Tibial nerve (tissue), 4 donors: ENCODE measurements around the gene SMC1B. TPM values are rescaled to one million over a fixed set of nuclear protein-coding genes. Genes with fewer than 3 reads are reported as not detected.

ENCODE experiments used
- DNase-seq, 2 donors: peaks; one replicate each; pipeline ENCODE4 v3.0.0-alpha.2; 2019; ENCODE audit warnings: low spot score in 2 of 2
- H3K27ac ChIP-seq, 4 donors: fragments of 200-600 bp; sonication (generic) in 3 of 4; one replicate each; pipeline ENCODE4 v1.5.1; 2017 to 2019; ENCODE audit warnings: mild to moderate bottlenecking in 1 of 4
- H3K27me3 ChIP-seq, 2 donors: fragments of 200-600 bp; sonication (generic) in 1 of 2; one replicate each; pipeline versions ENCODE4 v1.5.1 to v1.6.0; 2017 to 2019
- H3K36me3 ChIP-seq, 3 donors: fragments of 200-600 bp; sonication (generic); one replicate each; pipeline ENCODE4 v1.5.1; 2018 to 2019
- H3K4me1 ChIP-seq, 4 donors: fragments of 200-600 bp; sonication (generic) in 3 of 4; one replicate each; pipeline ENCODE4 v1.5.1; 2017 to 2019
- H3K4me3 ChIP-seq, 4 donors: fragments of 200-600 bp; sonication (generic) in 3 of 4; one replicate each; pipeline ENCODE4 v1.5.1; 2017 to 2019; ENCODE audit warnings: mild to moderate bottlenecking in 1 of 4, moderate library complexity in 1 of 4
- H3K9me3 ChIP-seq, 4 donors: fragments of 200-600 bp; sonication (generic) in 3 of 4; one replicate each; pipeline ENCODE4 v1.5.1; 2017 to 2019
- EP300 ChIP-seq, 2 donors: sonication (generic); formaldehyde crosslinking; IDR thresholded peaks; one replicate each; pipeline ENCODE4 v1.6.1; 2017; ENCODE audit warnings: antibody characterized with exemption in 2 of 2, mild to moderate bottlenecking in 1 of 2
- POLR2A ChIP-seq, 2 donors: fragments of 450-650 bp; IDR thresholded peaks; one replicate each; pipeline ENCODE4 v1.6.1; 2017; ENCODE audit warnings: antibody characterized with exemption in 2 of 2, mild to moderate bottlenecking in 2 of 2, moderate library complexity in 2 of 2
- WGBS, 2 donors: methylation state at CpG; one replicate each; pipeline ENCODE4 v1.1.5; 2018; 5-methylcytosine and 5-hydroxymethylcytosine counted together
- total RNA-seq, 4 donors: library from RNA; depleted of rRNA; stranded (reverse); fragments of >200 nt; gene quantifications; one replicate each; pipeline ENCODE4 v1.1.0, GENCODE V29; 2016
- TF ChIP-seq, protein P1 (sequence below), 5 experiments: fragments of 200-600 bp in 3 of 5; fragments of 450-650 bp in 2 of 5; sonication (generic) in 3 of 5; IDR thresholded peaks; one replicate each; pipeline ENCODE4 v1.5.1; 2016 to 2019; ENCODE audit warnings: antibody characterized with exemption in 5 of 5, mild to moderate bottlenecking in 3 of 5, moderate library complexity in 2 of 5

Gene SMC1B
- total RNA-seq, 4 donors from 2014 or later = not detected

DNA sequence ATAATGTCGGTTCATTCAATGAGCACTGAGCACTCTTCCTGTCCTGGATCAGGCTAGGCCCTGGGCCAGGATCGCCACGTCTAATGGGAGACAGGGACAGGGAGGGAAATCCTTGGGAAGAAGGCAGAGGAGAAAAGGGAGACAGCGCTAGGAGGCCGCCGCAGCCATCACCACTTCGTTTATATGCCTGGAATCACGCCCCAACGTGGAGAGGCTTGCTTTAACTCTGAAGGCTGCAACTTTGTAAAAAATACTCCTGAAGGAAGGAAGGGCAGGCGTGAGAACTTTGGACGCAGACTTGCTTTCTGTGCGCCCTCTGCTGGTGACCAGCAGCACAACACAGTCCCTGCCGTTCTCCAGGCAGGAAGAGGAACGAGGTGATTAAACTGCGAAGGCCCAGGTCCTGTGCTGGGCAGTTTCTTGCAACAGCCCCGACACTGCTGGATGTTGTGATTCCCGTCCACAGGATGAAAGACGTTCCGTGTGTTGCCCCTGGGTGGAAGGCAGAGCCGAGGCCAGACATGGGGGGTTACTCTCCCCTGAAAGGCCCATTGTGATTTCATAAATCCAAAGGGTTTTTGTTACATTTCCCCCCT, 22.2 kb upstream of the SMC1B start:
- Histone ChIP-seq H3K9me3 (no peaks in the 10 kb centered on the region), H3K4me1 (peaks cover 0 to 12% (median 2%) of the 10 kb centered on the region in 4 donors), H3K27ac (peak overlapping the region in 3 of 4 donors; percentile 13 to 68 (median 36)), H3K36me3 (no peaks in the 10 kb centered on the region), H3K4me3 (peak overlapping the region in 1 of 4 donors; percentile 11), H3K27me3 (no peaks in the 10 kb centered on the region)
- TF ChIP-seq POLR2A (IDR thresholded peaks at IDR 0.05) (no peak), EP300 (IDR thresholded peaks at IDR 0.05) (peak in 1 of 2 donors; percentile 70)
- TF ChIP-seq, protein P1, sequence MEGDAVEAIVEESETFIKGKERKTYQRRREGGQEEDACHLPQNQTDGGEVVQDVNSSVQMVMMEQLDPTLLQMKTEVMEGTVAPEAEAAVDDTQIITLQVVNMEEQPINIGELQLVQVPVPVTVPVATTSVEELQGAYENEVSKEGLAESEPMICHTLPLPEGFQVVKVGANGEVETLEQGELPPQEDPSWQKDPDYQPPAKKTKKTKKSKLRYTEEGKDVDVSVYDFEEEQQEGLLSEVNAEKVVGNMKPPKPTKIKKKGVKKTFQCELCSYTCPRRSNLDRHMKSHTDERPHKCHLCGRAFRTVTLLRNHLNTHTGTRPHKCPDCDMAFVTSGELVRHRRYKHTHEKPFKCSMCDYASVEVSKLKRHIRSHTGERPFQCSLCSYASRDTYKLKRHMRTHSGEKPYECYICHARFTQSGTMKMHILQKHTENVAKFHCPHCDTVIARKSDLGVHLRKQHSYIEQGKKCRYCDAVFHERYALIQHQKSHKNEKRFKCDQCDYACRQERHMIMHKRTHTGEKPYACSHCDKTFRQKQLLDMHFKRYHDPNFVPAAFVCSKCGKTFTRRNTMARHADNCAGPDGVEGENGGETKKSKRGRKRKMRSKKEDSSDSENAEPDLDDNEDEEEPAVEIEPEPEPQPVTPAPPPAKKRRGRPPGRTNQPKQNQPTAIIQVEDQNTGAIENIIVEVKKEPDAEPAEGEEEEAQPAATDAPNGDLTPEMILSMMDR (IDR thresholded peaks at IDR 0.05) = peak; percentile 90 to 98 (median 97)
- WGBS, 2 donors = 5 to 6% methylated on average over 19 to 20 of the region's 20 CpGs
- peak; percentile 84 to 92 for DNase-seq

DNA sequence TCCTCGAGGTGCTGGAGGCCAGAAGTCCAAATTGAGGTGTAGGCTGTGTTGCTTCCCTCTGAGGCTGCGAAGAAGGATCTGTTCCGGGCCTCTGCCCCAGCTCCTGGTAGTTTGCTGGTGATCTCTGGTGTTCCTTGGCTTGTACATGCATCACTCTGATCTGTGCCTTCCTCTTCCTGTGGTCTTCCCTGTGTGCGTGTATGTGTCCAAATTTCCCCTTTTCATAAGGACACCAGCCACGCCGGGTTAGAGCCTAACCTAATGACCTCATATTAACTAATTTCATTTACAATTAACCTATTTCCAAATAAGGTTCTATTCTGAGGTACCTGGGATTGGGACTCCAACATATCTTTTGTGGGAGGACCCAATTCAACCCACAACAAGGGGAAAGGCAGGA, 21.6 kb upstream of the SMC1B start:
- Histone ChIP-seq H3K4me3 (no peak overlapping the region), H3K27ac (peak overlapping the region in 3 of 4 donors; percentile 13 to 68 (median 36)), H3K4me1 (peaks cover 0 to 12% (median 2%) of the 10 kb centered on the region in 4 donors), H3K36me3 (no peaks in the 10 kb centered on the region), H3K9me3 (no peaks in the 10 kb centered on the region), H3K27me3 (no peaks in the 10 kb centered on the region)
- TF ChIP-seq, protein P1 (IDR thresholded peaks at IDR 0.05) = no peak
- TF ChIP-seq EP300 (IDR thresholded peaks at IDR 0.05) (no peak), POLR2A (IDR thresholded peaks at IDR 0.05) (no peak)
- no peak for DNase-seq
- 84 to 88% methylated on average over 5 to 6 of the region's 6 CpGs for WGBS, 2 donors

DNA sequence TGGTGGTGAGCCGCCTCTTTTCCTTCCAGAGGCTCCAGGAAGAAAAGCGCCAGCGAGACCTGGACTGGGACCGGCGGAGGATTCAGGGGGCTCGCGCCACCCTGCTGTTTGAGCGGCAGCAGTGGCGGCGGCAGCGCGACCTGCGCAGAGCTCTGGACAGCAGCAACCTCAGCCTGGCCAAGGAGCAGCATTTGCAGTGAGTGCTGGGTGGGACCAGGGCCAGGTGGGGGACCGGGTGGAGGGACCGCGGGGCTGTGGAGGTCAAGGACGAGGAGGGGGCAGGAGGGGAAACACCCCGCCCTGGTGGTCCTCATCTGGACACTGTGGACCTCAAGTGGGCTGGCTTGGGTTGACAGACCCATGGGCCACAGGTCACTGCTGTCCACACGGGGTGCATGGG, 17.5 kb upstream of the SMC1B start:
- DNase-seq = no peak
- Histone ChIP-seq H3K27ac (no peak overlapping the region), H3K27me3 (no peaks in the 10 kb centered on the region), H3K36me3 (no peaks in the 10 kb centered on the region), H3K4me1 (peaks cover 0 to 8% (median 2%) of the 10 kb centered on the region in 4 donors), H3K9me3 (peaks cover 0 to 4% (median 0%) of the 10 kb centered on the region in 4 donors), H3K4me3 (no peak overlapping the region)
- WGBS, 2 donors = 92 to 93% methylated on average over 18 to 19 of the region's 19 CpGs
- TF ChIP-seq EP300 (IDR thresholded peaks at IDR 0.05) = no peak
- no peak for TF ChIP-seq POLR2A (IDR thresholded peaks at IDR 0.05)
- TF ChIP-seq, protein P1 (IDR thresholded peaks at IDR 0.05) = no peak

DNA sequence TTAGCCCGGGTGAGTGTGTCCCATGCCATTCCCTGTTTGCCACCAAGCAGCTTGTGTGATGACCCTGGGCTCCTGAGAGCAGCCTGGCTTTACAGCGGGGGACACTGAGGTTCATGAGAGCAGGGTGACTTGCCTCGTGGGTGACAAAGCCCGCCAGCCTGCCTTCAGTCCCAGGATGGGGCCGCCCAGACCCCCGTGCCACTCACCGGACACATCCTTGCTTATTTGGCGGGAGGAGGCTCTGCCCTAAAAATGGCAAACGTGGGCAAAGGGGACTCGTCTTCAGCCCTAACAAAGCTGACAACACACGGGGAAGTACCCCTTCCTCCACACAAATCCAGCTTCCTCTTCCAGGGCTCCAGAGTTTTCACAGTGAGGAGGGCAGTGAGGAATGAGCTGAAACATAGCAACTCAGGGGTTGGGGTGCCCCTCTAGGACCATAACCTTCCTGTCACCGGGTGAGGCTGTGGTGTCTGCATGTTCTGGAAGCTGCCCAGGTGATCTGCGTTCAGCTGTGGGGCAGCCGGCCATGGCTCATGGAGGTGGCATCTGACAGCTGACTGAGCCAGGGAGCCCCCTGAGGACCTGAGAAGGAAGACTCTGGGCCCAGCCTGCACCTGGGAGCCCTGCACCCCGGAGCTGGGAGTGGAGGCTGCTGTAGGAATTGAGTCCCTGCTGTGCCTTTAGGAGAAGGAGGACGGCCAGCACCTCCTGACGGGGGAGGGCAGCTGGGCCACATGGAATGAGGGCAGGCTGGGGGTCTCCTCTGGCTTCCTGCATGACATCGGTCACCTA, 16.8 kb upstream of the SMC1B start:
- Histone ChIP-seq H3K27me3 (no peaks in the 10 kb centered on the region), H3K27ac (no peak overlapping the region), H3K4me1 (peaks cover 0 to 1% (median under 1%) of the 10 kb centered on the region in 4 donors), H3K36me3 (no peaks in the 10 kb centered on the region), H3K4me3 (no peak overlapping the region), H3K9me3 (peaks cover 0 to 4% (median 0%) of the 10 kb centered on the region in 4 donors)
- WGBS, 2 donors = 85 to 86% methylated on average over 16 to 18 of the region's 18 CpGs
- no peak for TF ChIP-seq EP300 (IDR thresholded peaks at IDR 0.05)
- TF ChIP-seq POLR2A (IDR thresholded peaks at IDR 0.05) = no peak
- TF ChIP-seq, protein P1 (IDR thresholded peaks at IDR 0.05) = no peak
- DNase-seq = no peak

DNA sequence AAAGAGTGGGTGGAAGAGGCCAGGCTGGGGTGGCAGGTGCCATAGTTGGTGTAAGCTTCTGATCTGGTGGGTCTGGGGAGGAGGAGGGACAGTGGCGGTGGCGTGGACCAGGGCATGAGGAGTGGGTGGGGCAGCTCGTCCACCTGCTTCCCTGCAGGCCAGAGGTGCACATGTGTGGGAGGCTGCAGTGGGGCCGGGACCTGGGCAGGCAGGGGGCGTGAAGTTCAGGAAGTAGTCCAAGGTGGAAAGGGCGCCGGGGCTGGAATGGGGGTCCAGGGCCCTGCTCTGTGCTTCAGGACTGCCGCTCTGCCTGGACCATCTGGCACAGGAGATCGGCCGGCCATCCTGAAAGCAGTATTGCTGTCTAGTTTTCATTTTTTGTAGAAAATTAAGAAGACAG, 16.0 kb upstream of the SMC1B start:
- Histone ChIP-seq H3K4me1 (no peaks in the 10 kb centered on the region), H3K27ac (no peak overlapping the region), H3K4me3 (no peak overlapping the region), H3K36me3 (no peaks in the 10 kb centered on the region), H3K9me3 (peaks cover 0 to 4% (median 0%) of the 10 kb centered on the region in 4 donors), H3K27me3 (no peaks in the 10 kb centered on the region)
- TF ChIP-seq, protein P1 (IDR thresholded peaks at IDR 0.05) = no peak
- no peak for TF ChIP-seq EP300 (IDR thresholded peaks at IDR 0.05)
- TF ChIP-seq POLR2A (IDR thresholded peaks at IDR 0.05) = no peak
- no peak for DNase-seq
- 79 to 86% methylated on average over 10 of the region's 10 CpGs for WGBS, 2 donors
